Measurements from ENCODE around the gene FAT1. TPM values are rescaled to one million over a fixed set of nuclear protein-coding genes. Genes with fewer than 3 reads are reported as not detected.

FAT1 gene
- total RNA-seq, 1 donor from 2014 or later: 50.3 TPM

DNA sequence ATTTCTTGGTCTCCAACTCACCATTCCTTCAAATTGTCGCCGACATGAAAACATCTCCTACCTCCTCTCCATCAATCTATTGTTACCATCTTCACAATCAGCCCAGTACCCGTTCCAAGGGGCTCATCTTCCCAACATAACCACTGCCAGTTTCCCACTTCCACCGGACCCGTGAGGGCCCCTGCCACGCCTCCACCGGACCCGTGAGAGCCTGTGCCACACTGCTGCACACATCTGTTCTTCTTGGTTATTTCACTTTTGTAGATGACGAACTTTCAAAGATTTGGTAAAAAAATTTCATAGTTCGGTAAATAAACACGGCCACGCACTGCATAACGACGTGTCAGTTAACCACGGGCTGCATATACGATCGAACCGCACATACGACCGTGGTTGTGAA lies 65.0 kb downstream of the FAT1 start:
- no peak for DNase-seq (ENCODE audit: low spot score)

DNA sequence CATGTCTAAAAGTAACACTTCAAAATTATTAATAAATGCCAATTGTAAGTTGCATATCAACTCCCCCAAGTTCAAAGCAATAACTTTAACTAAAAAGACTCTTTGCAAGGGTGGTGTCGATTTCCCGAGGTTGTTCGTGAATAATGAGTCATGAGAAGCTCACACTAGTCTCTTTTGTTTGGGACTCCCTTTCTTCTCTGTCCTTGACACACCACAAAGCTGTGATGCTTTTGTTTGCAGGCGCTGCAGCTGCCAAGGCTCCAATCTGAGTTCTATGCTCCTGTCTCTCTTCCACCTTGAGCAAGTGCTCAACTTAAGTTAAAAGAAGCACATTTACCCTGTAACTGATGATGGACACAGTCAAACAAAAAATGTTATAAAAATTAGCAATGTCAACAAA lies 65.9 kb downstream of the FAT1 start:
- no peak for DNase-seq (ENCODE audit: low spot score)

DNA sequence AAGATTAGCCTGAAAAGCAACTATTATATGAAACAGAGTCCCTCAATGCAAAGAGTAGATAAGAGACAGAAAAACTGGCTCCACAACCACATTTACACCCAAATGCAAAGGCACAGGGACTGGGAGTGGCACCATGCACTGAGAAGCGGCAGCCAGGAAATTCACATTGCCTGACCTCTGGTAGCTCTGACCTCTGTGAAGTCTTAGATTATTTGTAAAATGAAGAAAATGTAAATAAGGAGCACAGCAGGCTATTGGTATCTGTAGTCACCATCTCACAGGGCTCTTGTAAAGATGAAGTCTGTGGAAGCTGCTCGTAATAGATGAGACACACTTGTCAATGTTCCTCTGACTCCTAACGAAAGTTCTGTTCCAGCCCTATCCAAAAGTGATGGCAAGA lies 69.7 kb downstream of the FAT1 start:
- DNase-seq (ENCODE audit: low spot score): no peak

DNA sequence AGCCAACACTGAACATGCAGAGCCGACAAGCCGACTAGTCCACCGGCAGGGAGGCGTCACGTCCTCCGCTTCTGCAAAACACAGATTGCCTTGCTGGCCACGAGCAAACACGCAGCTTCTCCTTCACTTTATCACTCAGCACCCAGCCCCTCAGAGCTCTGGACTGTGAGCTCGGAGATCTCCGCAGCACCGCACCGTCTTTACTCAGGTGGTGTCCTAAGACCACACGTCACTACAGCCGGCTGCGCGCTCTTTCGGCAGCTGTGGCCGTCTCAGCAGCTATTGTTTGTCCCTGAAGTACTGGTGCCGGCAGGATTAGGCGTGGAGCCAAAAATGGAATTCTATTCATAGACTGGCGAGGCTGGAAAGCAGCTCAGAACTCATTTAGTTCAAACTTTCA lies 72.0 kb downstream of the FAT1 start:
- no peak for DNase-seq (ENCODE audit: low spot score)

DNA sequence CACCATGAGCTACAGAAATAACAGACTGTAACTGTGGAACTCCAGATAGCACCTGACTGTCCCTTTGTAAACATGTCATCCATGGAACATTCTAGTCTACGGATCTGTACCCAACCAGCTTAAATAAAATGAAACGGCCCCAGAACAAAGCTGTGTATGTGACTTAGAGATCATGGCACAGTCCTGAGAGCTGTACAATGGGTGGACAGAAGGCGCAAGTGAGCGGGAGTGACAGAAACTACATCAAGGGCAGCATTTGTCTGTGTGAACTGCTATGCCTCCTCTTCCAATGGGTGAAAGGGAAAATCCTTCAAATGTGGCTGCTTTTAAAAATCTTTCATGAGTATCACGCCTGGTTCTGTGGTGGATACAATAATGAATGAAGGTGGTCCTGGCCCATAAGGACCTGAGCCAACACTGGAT lies 72.5 kb downstream of the FAT1 start:
- no peak for DNase-seq (ENCODE audit: low spot score)

DNA sequence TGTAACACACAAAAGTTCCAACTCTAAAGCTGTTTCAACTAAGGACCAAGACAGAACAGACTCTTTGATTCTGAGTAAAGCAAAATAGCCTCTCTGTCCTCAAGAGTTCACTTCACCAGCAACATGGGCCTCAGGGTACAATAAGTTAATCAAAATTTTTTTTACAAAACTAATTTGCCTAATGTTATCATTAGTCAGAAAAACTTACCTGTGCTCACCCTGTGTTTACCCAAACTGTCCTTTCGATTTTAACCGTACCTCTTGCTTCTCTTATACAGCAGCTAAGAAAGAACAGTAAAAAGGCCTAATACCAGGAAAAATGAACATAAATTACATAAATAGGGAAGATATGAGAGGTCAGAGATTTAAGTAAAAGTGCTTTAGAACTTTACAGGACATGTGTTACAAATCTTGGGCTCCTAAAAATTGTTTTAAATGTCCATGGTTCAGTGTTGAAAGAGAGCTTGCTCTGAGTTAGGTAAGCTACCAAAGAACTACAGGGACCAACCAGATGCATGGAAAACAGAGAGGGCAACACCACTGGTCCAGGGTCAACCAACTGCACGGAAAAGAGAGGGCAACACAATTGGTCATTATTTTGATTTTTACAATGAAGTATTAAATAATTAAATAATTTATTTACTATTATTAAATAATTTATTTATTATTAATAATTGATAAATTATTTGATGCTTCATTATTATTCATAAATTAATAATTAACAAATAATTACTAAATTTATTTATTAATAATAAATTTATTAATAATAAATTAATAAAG lies 73.1 kb downstream of the FAT1 start:
- no peak for DNase-seq (ENCODE audit: low spot score)

DNA sequence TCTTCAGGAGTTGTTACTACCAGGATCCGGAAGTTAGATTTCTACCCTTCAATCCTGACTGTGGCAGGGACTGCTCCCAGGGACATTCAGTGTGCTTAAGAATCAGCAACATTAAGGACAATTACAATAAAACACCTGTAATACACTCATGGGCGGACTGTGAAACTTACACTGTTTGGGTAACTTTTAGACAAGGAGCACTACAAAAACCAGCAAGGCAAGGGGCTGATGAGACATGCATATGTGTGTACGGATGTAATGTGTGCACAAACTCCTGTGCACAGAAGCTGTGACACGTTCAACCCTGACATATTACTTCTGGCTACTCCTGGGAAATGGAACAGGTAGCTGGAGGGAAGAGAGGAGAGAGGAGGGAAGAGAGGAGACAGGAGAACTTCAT lies 75.8 kb downstream of the FAT1 start:
- no peak for DNase-seq (ENCODE audit: low spot score)

DNA sequence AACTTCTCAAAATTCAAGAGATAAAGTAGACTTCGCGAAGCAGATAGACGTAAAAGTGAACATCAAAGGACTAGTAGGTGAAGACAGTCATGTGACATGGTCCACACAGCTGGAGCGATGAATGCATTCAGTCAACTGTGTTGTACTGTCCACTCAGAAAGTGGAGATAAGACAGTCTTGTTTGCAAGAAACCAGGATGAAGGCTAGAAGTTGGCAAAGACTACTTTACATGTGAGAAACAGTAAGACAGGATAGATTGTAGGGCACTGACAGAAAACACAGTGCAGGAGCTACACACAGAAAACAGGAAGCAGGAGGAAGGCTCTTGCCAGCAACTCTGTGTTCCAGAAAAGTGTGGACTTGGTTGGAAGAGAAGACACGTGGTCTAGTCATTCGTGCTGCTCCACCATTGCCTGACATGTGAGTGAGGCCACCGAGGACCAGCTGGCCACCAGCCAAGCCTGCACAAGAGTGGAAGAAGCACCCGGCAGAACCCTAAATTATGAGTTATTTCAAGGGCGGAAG lies 78.9 kb downstream of the FAT1 start:
- no peak for DNase-seq (ENCODE audit: low spot score)

DNA sequence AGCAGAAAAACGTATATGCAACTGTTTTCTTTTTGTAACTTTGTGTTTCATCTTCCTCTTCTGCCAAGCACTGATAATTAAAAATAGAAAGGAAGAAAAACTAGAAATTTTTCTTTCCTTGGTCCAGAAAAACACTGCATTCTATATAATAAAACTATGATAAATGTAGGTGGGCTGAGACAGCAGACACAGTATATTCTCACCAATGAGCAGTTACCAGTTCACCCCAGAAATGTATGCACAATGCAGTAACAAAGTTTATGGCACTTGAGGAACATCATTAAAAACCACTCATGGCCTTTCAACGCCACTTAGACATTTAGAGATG lies 79.4 kb downstream of the FAT1 start:
- no peak for DNase-seq (ENCODE audit: low spot score)

DNA sequence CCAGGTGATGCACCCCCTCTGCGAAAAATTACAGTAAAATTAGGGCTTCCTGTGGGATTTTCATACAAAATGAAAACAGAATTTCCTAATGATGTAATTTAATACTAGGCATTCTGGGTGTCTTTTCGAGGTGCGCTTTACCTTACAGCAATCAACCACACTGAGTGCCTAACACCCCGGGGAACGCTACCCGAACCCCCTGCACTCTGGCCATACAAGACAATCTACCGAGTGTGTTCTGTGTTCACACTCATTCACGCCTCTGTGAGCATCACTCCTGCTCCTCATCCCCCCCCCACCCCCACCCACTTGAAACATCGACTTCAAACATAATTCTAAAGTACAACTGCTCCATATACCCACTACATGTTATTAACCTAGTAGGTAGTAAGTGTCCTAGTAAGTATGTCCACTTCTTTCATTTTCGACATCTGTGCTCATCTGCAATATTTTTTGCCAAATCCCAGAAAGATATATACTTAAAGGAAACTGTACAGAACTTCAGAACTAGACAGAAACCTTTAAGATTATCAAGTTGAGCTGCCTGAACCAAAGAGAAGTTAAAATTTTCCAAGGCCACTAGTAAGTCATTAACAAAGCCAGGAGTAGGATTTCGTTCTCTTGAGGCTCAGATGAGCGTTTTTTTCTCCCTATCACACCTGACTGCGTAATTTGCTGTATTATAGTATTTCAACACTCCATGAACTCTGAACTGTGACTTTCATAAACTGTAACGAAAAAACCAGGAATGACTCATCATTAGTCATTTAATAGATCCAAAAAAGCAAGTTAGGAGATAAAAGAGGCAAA lies 80.0 kb downstream of the FAT1 start:
- DNase-seq (ENCODE audit: low spot score): no peak

DNA sequence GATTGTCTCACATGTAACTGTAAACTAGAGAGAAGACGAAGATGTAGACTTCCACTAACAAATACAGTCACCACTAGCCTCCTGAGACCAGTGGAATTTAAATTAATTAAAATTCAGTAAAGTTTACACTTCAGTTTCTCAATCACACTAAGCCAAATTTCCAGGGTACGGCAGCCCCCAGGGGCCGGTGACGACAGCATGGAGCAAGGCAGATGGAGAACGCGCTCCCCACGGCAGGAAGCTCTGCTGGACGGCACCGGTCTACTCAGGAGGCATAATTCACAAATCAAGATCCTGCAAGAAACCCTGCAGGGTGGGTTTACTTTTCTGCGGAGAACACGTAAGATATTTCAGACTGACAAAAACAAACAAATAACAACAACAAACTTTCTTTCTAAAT lies 80.7 kb downstream of the FAT1 start:
- no peak for DNase-seq (ENCODE audit: low spot score)

DNA sequence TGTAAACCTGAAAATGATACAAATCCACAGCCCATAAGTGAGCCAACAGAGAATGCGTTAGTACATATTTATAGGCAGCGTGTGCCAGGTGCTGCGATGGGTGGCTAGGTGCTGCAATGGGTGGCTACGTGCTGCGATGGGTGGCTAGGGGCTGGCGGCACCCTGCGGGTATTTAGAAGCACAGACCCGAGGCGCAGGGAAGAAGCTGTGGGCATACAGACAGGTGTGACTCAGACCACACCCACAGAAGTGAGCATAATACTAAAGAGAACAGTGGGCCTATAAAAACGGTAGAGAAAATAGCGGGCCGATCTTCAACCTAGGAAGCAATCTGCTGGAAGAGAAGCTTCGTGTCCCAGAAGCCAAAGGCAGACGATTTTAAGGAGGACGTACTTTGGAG lies 81.1 kb downstream of the FAT1 start:
- no peak for DNase-seq (ENCODE audit: low spot score)

DNA sequence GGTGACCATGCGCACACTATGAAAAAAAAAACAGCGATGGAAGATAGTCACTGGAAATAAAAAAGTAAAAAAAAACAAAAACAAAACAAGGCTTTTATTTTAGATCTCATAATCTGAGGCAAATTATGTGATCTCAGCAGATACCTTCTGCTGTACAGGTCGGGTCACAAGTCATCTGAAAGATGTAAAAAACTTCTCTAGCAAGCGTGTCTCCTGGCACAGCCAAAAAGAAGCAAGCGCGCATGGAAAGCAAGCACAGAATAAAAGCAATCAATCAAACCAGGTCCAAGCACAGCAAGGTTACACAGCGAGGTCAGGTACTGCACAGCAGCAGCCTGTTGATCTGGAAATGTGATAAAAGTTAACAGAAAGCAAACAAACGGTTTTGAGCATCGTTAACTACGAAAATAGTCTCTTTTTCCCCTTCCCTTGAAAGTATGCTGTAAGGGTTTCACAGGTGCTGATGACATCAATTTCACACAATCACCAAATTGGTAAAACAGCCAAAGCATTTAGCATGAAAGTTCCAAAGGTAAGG lies 89.0 kb downstream of the FAT1 start:
- no peak for DNase-seq (ENCODE audit: low spot score)

DNA sequence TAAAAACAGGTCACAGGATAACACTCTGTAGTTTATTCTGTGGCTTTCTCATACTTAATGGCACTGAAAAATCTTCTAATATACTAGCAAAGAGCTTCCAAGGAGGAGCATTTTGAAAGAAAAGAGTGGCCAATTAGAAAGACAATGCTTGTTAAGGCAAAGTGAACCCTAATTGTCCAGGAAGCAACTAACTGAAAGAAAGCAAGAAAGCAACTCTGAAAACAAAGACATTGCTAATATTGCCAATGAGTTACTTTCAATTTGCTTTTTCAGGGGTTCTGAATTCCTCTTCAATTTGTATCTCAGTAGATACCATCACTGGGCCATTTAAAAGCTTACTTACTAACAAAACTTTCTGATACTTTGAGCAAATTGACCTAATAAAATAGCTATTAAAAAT lies 89.8 kb downstream of the FAT1 start:
- DNase-seq (ENCODE audit: low spot score): no peak

DNA sequence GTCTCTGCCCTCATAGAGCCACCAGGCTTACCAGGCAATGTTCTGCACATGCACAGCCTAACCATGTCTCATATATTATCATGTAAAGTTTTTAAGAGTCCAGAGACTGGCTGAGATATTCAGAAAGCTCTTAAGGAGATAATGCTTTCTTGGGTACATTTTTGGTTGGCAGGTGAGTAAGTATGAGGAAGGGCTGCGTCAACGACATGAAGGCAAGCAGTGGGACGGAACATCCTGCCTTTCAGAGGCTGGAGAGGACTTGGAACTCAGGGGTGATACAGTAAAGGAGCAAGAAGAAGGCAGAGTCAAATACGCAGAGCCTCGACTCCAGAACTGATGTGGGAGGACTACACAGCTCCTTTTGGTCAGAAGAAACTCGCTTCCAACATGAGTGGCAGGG lies 93.5 kb downstream of the FAT1 start:
- DNase-seq (ENCODE audit: low spot score): no peak

DNA sequence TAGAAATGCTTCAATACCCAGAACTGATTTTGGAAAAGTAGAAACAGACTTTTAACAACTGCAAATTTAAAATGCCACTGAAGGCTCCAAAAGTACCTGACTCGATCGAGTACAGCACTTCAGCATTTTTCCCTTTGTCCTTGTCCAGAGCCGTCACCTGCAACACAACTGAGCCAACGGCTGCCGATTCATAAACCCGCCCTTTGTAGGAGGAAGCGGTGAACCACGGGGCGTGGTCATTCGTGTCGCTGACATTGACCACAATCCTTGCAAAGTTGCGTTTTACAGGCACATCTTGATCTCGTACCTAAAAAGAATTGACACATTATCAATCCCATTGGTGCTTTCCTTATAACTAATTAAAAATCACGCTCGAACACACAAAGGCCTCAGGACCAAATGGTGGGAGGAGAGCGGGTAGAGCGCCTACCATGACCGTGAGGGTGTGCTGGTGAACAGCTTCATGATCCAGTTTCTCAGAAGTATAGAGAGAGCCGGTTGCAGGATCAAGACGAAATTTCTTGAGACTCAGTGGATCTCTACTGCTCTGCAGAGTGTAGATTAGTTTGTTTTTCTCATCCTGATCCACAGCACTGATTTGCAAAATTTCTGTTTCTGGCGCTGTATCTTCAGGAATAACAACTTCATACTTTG lies 95.5 kb downstream of the FAT1 start:
- no peak for DNase-seq (ENCODE audit: low spot score)

DNA sequence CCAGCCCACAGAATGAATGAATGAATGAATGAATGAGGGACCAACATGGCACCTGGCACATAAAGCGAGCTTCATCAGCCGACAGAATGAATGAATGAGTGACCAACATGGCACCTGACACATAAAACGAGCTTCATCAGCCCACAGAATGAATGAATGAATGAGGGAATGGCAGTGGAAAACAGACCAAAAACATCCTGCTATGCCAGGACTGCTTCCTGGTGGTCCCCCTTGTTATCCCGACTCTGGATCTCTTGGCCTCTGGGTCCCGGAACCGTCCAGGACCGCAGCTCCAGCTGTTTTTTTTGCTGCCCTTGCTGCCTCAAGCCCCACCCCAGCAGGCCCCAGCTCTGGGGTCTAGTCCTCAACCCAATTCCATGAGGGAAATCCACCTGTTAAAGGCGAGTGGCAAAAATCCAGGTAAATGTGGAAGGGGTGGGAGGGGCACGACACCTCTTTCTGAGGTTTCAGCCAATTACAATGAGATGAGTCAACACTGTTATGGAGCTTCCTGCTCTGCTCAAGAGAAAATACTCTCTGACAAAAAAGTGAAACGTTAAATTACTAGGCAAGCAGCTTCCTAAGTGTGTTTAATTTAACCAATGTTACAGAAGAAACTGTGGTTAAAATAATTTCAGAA lies 96.3 kb downstream of the FAT1 start:
- DNase-seq (ENCODE audit: low spot score): no peak

DNA sequence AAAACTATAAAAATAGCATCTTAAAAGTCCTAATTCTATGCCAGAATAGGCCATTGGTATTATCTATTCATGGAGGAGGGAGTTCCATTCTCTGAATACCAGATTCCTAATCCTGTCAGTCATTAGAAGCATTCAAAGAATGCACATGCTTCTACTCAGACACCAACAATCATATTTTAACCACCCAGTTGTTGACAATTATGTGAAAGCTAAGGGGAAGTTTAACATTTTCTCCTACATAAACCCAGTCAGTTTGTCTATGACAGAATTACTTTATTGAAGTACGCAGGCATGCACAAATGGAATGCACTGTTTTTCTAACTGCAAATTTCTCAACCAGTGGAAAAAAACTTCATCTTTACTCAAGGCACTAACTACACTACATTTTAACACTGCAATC lies 98.7 kb downstream of the FAT1 start:
- DNase-seq (ENCODE audit: low spot score): no peak

DNA sequence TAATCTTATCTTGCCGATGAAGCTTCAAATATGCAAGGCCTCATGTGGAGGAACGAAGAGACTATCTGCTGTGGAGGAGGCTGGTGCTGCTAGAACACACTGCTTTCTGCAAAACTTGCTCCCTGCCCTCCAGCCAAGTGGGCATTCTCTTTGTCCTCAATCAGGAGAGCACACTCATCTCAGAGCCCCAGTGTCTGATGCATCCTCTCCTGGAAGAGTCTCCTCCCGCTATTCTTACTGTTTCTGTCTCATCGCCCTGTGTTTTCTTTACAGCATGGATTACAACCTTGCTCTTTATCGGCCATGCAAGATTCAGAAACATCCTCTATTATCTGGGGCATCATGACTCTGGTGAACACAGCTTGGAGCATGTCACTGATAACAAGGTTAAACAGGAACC lies 100.1 kb downstream of the FAT1 start:
- DNase-seq (ENCODE audit: low spot score): no peak

DNA sequence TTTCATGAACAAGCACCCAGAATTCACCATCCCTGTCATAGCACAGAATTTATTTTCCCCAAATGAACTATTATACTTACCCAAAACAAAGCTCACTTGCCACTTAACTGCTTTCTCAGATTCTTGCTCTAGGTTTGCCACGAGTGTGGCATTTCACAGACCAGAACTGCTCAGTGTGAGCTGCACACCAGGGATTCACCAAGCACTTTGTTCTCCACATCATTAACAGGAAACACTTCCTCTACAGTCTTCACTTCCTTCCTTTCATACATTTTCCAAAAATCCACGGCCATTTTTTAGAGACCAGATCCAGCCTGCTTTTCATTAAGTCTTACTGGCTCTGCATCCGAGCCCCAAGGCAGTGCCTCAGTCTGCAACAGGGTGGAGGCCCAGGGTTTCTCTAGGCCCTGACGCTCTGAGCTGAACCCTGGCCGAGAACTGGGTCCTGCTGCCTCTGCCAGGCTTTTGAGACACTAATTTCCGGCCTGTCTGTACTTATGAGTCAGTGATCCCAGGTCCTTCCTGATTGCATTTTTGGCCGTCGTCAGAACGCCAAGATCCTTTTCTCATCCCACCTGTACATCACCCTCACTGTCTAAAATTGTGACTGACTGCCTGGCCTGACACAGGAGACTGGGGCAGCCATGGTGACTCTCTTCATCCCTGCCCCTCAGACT lies 100.7 kb downstream of the FAT1 start:
- no peak for DNase-seq (ENCODE audit: low spot score)
